ENCODE results near the gene CCDC195. TPM values are rescaled to one million over a fixed set of nuclear protein-coding genes. Genes with fewer than 3 reads are reported as not detected.

The CCDC195 gene
- total RNA-seq, 1 experiment from 2014 or later: not detected

GRCh38 chr2:224655006-224655537 is 61.1 kb downstream of the CCDC195 start:
- H3K27me3 Mint-ChIP-seq (ENCODE audit: low read depth): no peaks in the 10 kb centered on the region
- H2BK15ac ChIP-seq (ENCODE audit: low read depth, low read length): no peak overlapping the region
- no peak overlapping the region for H3K27ac Mint-ChIP-seq
- H3K4me2 ChIP-seq (ENCODE audit: insufficient read depth, insufficient read length, low read length): no peak overlapping the region
- no peak overlapping the region for H3K27ac ChIP-seq (ENCODE audit: insufficient read length, low read depth, low read length)
- H3K36me3 Mint-ChIP-seq (ENCODE audit: insufficient read depth in 1 of 3, low read depth in 3 of 3): peaks cover 8 to 16% (median 12%) of the 10 kb centered on the region in 3 experiments; a peak in 6 of 7 replicates
- peaks cover 22% of the 10 kb centered on the region in 2 experiments for H3K9me3 Mint-ChIP-seq
- no peak for DNase-seq
- no peak overlapping the region for H3K4me3 Mint-ChIP-seq
- H3K4me1 Mint-ChIP-seq: no peaks in the 10 kb centered on the region
- H2BK20ac ChIP-seq (ENCODE audit: low read depth, low read length, poor library complexity, severe bottlenecking): no peak overlapping the region
- H3K9ac ChIP-seq (ENCODE audit: extremely low read depth, insufficient read length, low read length): no peak overlapping the region
- H4K5ac ChIP-seq (ENCODE audit: insufficient read length, low read depth, low read length): no peak overlapping the region
- no peak overlapping the region for H3T11ph ChIP-seq (ENCODE audit: low read length)
- no peak overlapping the region for H2BK5ac ChIP-seq (ENCODE audit: insufficient read length, low read length)
- no peak overlapping the region for H3K14ac ChIP-seq (ENCODE audit: insufficient read depth, low read length)
- no peaks in the 10 kb centered on the region for H3K27me3 ChIP-seq (ENCODE audit: insufficient read depth, low read length)
- no peak overlapping the region for H3K56ac ChIP-seq (ENCODE audit: insufficient read length, low read depth, low read length)
- no peaks in the 10 kb centered on the region for H4K20me1 ChIP-seq (ENCODE audit: control insufficient read depth, insufficient read depth, insufficient read length)
- WGBS (ENCODE audit: extremely low coverage, insufficient read length, low lambda C conversion rate): no CpG with 5 or more reads among the region's 26 CpGs
- no peak overlapping the region for H3K23ac ChIP-seq (ENCODE audit: insufficient read length, low read depth, low read length)
- H3K18ac ChIP-seq (ENCODE audit: insufficient read length, low read depth, low read length): no peak overlapping the region
- H2AK5ac ChIP-seq (ENCODE audit: insufficient read length, low read length): no peak overlapping the region
- no peaks in the 10 kb centered on the region for H3K79me1 ChIP-seq (ENCODE audit: insufficient read depth, low read depth, low read length, poor library complexity, severe bottlenecking)
- no peaks in the 10 kb centered on the region for H3K79me2 ChIP-seq (ENCODE audit: insufficient read depth, low read length)
- no peak overlapping the region for H2BK120ac ChIP-seq (ENCODE audit: low read depth, low read length, poor library complexity, severe bottlenecking)
- H3K4ac ChIP-seq (ENCODE audit: low read depth, low read length): no peak overlapping the region
- no peak overlapping the region for H2AFZ ChIP-seq (ENCODE audit: low read length)
- H4K91ac ChIP-seq (ENCODE audit: insufficient read length, low read depth, low read length): no peak overlapping the region
- H3K9me3 ChIP-seq (ENCODE audit: control insufficient read depth, low read depth, low read length): no peaks in the 10 kb centered on the region
- no peaks in the 10 kb centered on the region for H3K4me1 ChIP-seq (ENCODE audit: insufficient read depth, low read length)
- no peak for TF ChIP-seq CTCF (conservative IDR thresholded peaks at IDR 0.05)
- no peak overlapping the region for H4K8ac ChIP-seq (replicated peaks; ENCODE audit: insufficient read length, low read depth, low read length)
- no peaks in the 10 kb centered on the region for H3K23me2 ChIP-seq (ENCODE audit: insufficient read length, low read depth, low read length, poor library complexity, severe bottlenecking)
- no peak overlapping the region for H2BK12ac ChIP-seq (ENCODE audit: insufficient read length, low read depth, low read length)

Other genes starting within 250 kb of the CCDC195 start
- gene CUL3, start 131.0 kb downstream of the CCDC195 start, total RNA-seq (2021): 108 and 114 TPM in 2 replicates

All from H9 (cell line).